Measurements from ENCODE around the gene SLC2A8. TPM values are rescaled to one million over a fixed set of nuclear protein-coding genes. Genes with fewer than 3 reads are reported as not detected.

SLC2A8 gene
- 9.9 and 11.9 TPM in 2 replicates for total RNA-seq (2014; rRNA removed; shearing (Covaris generic))
- 8.7 and 9.6 TPM in 2 replicates for polyA plus RNA-seq (2016; fragmentation: Nextera tagmentation; extraction: Ambion mirVana)

DNA sequence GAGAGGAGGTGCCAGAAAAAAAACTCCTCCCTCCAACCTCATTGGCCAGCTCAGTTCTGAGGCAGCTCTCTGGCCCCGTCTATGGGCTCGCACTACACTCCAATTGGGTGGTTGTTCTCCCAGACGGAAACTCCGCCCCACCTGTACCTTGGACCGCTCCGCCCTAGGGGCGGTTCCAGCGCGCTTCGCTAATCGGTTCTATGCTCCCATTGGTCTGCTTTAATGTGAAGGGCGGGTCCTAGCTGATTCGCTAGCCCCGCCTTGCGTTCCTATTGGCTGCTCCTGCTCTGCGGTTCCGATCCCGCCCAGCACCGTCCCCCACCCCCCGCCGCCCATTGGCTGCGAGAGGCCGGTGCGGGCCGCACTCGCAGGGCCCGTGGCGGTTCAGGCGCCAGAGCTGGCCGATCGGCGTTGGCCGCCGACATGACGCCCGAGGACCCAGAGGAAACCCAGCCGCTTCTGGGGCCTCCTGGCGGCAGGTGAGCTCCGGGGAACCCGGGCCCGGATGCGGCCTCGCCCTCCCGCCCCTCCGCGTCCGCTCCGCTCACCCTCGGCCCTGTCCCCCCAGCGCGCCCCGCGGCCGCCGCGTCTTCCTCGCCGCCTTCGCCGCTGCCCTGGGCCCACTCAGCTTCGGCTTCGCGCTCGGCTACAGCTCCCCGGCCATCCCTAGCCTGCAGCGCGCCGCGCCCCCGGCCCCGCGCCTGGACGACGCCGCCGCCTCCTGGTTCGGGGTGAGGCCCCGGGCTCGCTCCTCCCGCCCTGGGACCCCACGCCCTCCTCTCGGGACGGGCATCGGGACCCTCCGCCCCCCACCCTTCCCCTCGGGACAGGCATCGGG, at the start of gene SLC2A8:
Gene SLC2A8 (plus strand): TSS at position 362 of the 838 bp plus-strand sequence. CDS start 62 bp downstream, at position 424.
- peak within 1 kb of the TSS; percentile 68 for H3K4me3 ChIP-seq
- peak within 1 kb of the TSS; percentile 66 for H3K9ac ChIP-seq
- no peaks in the 10 kb centered on the region for H3K36me3 ChIP-seq (ENCODE audit: low read depth)
- DNase-seq: peak; percentile 98
- in situ Hi-C loops (cut with MboI): no loop called here
- H3K9me2 ChIP-seq (ENCODE audit: insufficient read depth): no peaks in the 10 kb centered on the region
- H3K27ac ChIP-seq: no peak within 1 kb of the TSS
- H3K27me3 ChIP-seq (replicated peaks; ENCODE audit: insufficient read depth): peaks cover 24% of the 10 kb centered on the region
- 1 to 2% methylated on average over 20 to 75 of the region's 87 CpGs for WGBS, 2 experiments (ENCODE audit: low coverage in 1 of 2, low lambda C conversion rate in 2 of 2, missing lambda C conversion rate in 2 of 2)
- TF ChIP-seq EZH2 (IDR thresholded peaks at IDR 0.05; ENCODE audit: insufficient read depth, poor library complexity, severe bottlenecking) (no peak), EZH2phosphoT487 (IDR thresholded peaks at IDR 0.05; ENCODE audit: insufficient read depth, low read depth) (no peak)
- no peaks in the 10 kb centered on the region for H4K20me1 ChIP-seq (ENCODE audit: insufficient read depth)
- peak within 1 kb of the TSS; percentile 65 for H2AFZ ChIP-seq
- 0 out of 2 replicates have a peak, but pooled peaks cover 8% of the 10 kb centered on the region for H3F3A ChIP-seq (ENCODE audit: insufficient read depth)
- peak within 1 kb of the TSS; percentile 22 for H3K4me2 ChIP-seq (ENCODE audit: unreplicated experiment)
- no peaks in the 10 kb centered on the region for H3K4me1 ChIP-seq (ENCODE audit: insufficient read depth)
- no peaks in the 10 kb centered on the region for H3K79me2 ChIP-seq (ENCODE audit: insufficient read depth)
- no peaks in the 10 kb centered on the region for H3K9me3 ChIP-seq (ENCODE audit: low read depth)

- H3K27me3 ChIP-seq (replicated peaks; ENCODE audit: insufficient read depth): peaks cover 8% of the 10 kb centered on the region; the same call in 1 of the 2 replicates
- H3K27ac ChIP-seq: no peak overlapping the region
- H4K20me1 ChIP-seq (ENCODE audit: insufficient read depth): no peaks in the 10 kb centered on the region
- H3K9me3 ChIP-seq (ENCODE audit: low read depth): no peaks in the 10 kb centered on the region
- H3K4me2 ChIP-seq (ENCODE audit: unreplicated experiment): no peak overlapping the region
- in situ Hi-C loops (cut with MboI): no loop called here
- H3K9ac ChIP-seq: no peak overlapping the region
- WGBS, 2 experiments (ENCODE audit: low coverage in 1 of 2, low lambda C conversion rate in 2 of 2, missing lambda C conversion rate in 2 of 2): 71 to 76% methylated on average over 8 of the region's 8 CpGs
- H3K4me1 ChIP-seq (ENCODE audit: insufficient read depth): no peaks in the 10 kb centered on the region
- no peaks in the 10 kb centered on the region for H3K79me2 ChIP-seq (ENCODE audit: insufficient read depth)
- H3K36me3 ChIP-seq (ENCODE audit: low read depth): no peaks in the 10 kb centered on the region
- H3F3A ChIP-seq (ENCODE audit: insufficient read depth): no peaks in the 10 kb centered on the region
- no peak for TF ChIP-seq EZH2 (IDR thresholded peaks at IDR 0.05; ENCODE audit: insufficient read depth, poor library complexity, severe bottlenecking)
- TF ChIP-seq EZH2phosphoT487 (IDR thresholded peaks at IDR 0.05; ENCODE audit: insufficient read depth, low read depth): no peak
- H3K9me2 ChIP-seq (ENCODE audit: insufficient read depth): no peaks in the 10 kb centered on the region
- no peak overlapping the region for H2AFZ ChIP-seq
- H3K4me3 ChIP-seq: no peak overlapping the region
- DNase-seq: peak; percentile 80
Measured at GRCh38 chr9:127347831-127348776, 48.9 kb upstream of the SLC2A8 start.

GRCh38 chr9:127349483-127350113, 47.4 kb upstream of the SLC2A8 start:
- Histone ChIP-seq H4K20me1 (ENCODE audit: insufficient read depth) (no peaks in the 10 kb centered on the region), H3F3A (ENCODE audit: insufficient read depth) (no peaks in the 10 kb centered on the region), H3K9me3 (ENCODE audit: low read depth) (no peaks in the 10 kb centered on the region), H3K36me3 (ENCODE audit: low read depth) (no peaks in the 10 kb centered on the region), H3K9ac (no peak overlapping the region), H3K4me3 (no peak overlapping the region), H3K4me1 (ENCODE audit: insufficient read depth) (no peaks in the 10 kb centered on the region), H3K4me2 (ENCODE audit: unreplicated experiment) (no peak overlapping the region), H3K27me3 (replicated peaks; ENCODE audit: insufficient read depth) (peaks cover 5% of the 10 kb centered on the region; the same call in 1 of the 2 replicates), H2AFZ (no peak overlapping the region), H3K27ac (no peak overlapping the region), H3K9me2 (ENCODE audit: insufficient read depth) (no peaks in the 10 kb centered on the region), H3K79me2 (ENCODE audit: insufficient read depth) (no peaks in the 10 kb centered on the region)
- WGBS, 2 experiments (ENCODE audit: low coverage in 1 of 2, low lambda C conversion rate in 2 of 2, missing lambda C conversion rate in 2 of 2): 91 to 93% methylated on average over 12 of the region's 12 CpGs
- in situ Hi-C loops (cut with MboI): no loop called here
- no peak for DNase-seq
- TF ChIP-seq EZH2 (IDR thresholded peaks at IDR 0.05; ENCODE audit: insufficient read depth, poor library complexity, severe bottlenecking): no peak
- no peak for TF ChIP-seq EZH2phosphoT487 (IDR thresholded peaks at IDR 0.05; ENCODE audit: insufficient read depth, low read depth)

Measured in GM23248 (cell line).